Stimulated activated naive CD4-positive, alpha-beta T cell (primary cell): Measurements from ENCODE around the gene ADGRV1.
"Not testable (repeated sequence)": the region's sequence is repeated elsewhere in the genome, so short reads cannot be mapped to it uniquely, and the experiment has no call there.

Source experiments
- DNase-seq, 6 experiments: peaks; one replicate each; lab custom pipeline; 2025; lab: John Stamatoyannopoulos, UW

ADGRV1 gene

DNA sequence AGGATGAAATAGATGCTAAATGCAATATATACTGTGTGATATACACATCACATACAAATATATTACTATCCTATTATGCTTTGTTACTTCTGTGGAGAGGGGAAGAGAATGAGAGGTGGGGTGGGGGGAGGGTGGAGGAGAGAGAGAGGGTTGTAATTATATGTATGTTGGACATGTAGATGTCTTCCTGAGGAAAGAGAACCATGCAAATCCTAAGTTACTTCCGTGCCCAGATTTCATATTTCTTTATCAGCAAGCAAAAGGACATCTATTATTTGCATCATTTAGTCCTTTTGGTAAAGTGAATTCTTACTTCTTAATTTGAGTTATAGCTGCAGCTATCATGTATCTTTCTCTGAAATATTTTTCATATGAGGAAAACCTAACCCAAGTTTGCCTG is 187.5 kb downstream of the ADGRV1 start:
- no peak for DNase-seq

DNA sequence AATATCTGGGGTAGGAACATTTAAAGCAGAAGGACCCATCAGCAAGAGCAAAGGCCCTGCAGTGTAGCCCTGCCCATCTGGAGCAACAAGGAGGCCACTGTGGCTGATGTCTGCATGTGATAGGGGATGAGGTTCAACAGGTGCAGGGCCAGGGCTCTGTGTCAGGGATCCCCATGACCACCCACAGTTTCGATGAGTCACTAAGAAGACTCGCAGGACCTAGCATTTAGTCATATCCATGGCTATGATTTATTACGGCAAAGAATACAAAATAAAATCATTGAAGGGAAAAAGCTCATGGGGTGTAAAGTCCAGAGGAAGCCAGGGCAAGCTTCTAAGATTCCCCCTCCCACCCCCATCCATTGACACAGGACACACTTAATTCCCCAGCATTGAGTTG is 188.6 kb downstream of the ADGRV1 start:
- no peak for DNase-seq

DNA sequence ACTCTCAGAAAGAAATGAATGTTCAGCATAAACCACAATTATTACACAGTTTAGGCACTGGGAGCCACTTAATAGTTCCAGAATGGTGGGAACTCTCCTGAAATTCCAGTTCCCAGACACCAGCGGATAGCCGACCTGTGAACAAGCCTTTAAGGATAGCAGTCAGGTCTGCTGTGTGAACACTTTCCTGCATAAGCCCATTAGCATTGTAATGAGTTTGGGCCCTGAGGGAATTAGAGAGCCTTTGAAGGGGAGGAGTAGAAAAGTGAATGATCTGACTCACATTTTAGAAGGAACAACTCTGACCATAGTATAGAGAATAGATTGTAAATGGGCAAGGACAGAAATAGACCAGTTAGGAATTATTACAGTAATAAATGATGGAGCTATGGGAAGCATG is 189.1 kb downstream of the ADGRV1 start:
- DNase-seq: no peak

DNA sequence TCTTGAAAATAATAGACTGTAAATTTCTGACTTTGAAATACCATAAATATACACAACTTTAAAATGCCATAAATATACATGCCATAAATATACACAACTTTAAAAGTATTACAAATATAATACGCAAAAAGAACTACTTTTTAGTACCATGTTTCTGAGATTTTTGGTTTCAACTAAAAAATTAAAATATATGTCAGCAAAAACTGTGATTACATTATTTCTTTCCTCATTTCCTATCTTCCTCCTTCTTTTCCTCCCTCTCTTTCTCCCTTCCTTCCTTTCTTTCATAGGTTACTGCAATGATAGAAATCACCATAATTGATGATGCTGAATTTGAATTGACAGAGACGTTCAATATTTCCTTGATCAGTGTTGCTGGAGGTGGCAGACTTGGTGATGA is 200.5 kb downstream of the ADGRV1 start:
- DNase-seq: no peak

DNA sequence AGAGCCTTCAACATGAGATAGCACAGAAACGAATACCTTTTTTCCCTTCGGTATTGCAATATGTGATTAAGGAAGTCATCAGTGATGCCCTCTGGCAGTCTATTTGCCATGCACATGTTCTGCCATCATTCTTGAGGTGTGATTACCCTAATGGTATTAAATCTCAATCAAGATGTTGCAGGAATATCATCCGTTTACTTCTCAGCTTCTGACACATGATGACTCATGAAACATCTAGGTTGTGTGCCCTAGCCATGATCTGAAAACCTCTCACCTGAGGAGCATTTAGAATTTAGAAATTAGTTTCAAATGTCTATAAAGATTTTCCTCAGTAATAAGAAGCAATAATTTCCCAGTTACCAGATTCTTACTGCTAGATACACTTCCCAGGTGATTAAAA is 209.1 kb downstream of the ADGRV1 start:
- DNase-seq: no peak

DNA sequence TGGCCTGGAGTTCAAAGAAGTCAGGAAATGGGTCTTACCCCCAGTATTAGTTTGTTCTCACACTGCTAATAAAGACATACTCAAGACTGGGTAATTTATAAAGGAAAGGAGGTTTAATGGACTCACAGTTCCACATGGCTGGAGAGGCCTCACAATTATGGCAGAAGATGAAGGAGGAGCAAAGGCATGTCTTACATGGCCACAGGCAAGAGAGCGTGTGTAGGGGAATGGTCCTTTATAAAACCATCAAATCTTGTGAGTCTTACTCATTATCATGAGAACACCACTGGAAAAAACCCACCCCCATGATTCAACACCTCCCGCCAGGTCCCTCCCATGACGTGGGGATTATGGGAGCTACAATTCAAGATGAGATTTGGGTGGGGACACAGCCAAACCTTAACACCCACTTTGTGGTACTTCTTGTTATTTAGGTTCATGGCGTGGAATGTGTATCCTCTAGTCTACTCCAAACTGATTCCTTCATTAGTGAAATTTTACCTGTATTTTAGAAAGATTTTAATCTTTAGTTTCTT is 211.5 kb downstream of the ADGRV1 start:
- DNase-seq: not testable (repeated sequence)

DNA sequence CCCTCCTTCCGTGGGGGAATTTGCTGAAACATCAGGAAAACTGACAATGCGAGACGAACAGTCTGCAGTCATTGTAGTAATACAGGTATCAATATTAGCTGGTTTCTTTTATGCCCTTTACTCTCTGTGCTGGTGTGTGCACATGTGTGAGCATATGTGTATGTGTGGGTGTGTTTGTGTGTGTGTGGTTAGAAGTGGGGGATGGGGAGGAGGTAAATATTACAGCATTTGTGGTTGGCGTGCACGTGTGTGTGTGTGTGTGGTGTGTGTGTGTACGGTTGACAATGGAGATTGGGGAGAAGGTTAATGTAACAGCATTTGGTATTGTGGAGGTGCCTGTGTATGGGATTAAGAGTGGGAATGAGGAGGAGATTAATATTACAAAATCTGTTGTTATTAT is 219.4 kb downstream of the ADGRV1 start:
- no peak for DNase-seq

DNA sequence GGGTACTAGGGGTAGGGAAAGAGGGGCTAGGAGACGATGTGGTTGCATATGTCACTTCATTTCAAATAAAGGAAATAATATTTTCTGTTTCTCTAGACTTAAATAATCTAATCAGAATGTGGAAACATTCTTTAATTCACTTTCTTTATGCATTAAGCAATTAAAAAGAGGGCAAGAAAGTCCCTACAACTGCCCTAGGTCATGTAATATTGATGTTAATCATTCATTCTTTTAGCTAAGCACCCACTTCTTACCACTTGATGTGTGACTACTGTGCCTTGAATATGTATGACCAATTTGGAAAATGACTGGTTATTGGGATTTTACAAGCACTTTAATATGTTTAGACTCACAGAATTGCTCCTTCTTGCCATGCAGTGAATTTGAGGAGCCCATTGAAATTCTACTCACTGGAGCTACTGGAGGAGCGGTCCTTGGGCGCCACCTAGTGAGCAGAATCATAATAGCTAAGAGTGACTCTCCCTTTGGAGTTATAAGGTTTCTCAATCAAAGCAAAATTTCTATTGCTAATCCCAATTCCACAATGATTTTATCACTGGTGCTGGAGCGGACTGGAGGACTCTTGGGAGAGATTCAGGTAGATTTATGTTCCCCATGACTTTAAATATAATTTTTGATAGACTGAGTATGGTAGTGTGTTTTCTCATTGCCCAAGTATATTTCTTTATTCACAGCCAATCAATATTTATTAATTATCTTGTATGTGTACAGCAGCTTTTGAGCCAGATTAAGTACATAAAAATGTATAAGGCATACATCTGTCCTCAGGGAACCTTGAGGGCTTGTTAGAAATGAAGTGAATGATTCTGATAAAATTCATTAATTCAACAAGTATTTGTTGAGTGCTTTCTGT is 225.1 kb downstream of the ADGRV1 start:
- DNase-seq: peak; percentile 20 to 70 (median 45)

DNA sequence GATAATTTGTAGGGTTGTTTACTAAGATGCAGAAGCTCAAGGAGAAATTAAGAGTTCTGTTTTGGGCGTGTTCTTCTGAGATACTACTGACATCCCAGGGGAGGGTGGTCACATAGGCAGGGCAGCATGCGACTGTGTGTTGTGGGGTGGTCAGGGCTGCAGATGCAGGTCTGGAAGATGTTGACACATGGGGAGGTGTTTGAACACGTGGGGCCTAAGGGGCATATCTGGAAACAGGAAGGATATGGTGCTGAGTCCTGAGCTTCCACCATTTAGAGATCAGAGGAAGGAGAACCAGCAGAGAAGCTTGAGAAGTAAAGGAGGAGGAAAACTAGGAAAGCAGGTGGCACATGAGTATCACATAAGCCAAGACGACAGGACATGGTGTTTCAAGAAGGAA is 228.2 kb downstream of the ADGRV1 start:
- no peak for DNase-seq

DNA sequence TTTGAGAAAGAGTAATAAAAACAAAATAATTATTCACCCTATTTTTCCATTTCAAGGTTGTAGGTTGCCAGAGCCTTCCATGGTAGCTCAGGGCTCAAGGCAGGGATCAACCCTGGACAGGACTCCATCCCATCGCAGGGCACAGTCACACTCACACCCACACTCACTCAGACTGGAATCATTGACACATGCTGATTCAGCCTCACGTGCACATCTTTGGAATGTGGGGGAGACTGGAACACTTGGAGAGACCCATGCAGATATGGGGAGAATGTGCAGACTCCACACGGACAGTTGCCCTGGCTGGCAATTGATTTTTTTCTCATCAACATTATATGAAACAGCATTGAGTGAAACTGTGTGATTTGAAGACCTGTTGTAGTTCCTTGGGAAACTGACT is 234.1 kb downstream of the ADGRV1 start:
- DNase-seq: no peak

DNA sequence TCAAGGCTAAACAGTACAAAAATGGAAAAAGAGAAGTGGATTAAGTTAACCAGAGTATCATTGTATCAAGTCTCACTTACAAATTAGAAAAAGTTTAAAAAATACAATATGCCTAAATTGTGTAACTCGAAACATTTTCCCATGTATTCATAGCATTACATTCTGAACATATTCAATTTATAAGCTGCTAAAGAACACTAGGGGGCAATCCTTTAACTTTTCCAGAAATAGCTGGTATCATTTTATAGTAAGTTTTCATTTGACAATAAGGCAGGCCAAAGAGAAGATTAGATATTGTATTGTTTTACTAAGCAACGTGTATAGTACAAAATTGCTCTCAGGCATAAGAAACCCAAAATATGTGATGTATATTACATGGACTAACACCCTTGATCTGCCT is 234.6 kb downstream of the ADGRV1 start:
- no peak for DNase-seq

DNA sequence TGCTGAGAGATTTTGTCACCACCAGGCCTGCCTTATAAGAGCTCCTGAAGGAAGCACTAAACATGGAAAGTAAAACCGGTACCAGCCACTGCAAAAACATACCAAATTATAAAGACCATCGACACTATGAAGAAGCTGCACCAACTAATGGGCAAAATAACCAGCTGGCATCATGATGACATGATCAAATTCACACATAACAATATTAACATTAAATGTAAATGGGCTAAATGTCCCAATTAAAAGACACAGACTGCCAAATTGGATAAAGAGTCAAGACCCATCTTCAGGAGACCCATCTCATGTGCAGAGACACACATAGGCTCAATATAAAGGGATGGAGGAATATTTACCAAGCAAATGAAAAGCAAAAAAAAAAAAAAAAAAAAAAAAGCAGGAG is 238.3 kb downstream of the ADGRV1 start:
- not testable (repeated sequence) for DNase-seq

DNA sequence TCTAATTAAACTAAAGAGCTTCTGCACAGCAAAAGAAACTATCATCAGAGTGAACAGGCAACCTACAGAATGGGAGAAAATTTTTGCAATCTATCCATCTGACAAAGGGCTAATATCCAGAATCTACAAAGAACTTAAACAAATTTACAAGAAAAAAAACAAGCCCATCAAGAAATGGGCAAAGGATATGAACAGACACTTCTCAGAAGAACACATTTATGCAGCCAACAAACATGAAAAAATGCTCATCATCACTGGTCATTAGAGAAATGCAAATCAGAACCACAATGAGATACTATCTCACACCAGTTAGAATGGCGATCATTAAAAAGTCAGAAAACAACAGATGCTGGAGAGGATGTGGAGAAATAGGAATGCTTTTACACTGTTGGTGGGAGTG is 241.5 kb downstream of the ADGRV1 start:
- not testable (repeated sequence) for DNase-seq

DNA sequence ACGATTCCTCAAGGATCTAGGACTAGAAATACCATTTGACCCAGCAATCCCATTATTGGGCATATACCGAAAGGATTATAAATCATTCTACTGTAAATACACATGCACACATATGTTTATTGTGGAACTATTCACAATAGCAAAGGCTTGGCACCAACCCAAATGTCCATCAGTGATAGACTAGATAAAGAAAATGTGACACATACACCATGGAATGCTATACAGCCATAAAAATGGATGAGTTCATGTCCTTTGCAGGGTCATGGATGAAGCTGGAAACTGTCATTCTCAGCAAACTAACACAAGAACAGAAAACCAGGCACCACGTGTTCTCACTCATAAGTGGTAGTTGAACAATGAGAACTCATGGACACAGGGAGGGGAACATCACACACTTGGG is 241.9 kb downstream of the ADGRV1 start:
- not testable (repeated sequence) for DNase-seq

DNA sequence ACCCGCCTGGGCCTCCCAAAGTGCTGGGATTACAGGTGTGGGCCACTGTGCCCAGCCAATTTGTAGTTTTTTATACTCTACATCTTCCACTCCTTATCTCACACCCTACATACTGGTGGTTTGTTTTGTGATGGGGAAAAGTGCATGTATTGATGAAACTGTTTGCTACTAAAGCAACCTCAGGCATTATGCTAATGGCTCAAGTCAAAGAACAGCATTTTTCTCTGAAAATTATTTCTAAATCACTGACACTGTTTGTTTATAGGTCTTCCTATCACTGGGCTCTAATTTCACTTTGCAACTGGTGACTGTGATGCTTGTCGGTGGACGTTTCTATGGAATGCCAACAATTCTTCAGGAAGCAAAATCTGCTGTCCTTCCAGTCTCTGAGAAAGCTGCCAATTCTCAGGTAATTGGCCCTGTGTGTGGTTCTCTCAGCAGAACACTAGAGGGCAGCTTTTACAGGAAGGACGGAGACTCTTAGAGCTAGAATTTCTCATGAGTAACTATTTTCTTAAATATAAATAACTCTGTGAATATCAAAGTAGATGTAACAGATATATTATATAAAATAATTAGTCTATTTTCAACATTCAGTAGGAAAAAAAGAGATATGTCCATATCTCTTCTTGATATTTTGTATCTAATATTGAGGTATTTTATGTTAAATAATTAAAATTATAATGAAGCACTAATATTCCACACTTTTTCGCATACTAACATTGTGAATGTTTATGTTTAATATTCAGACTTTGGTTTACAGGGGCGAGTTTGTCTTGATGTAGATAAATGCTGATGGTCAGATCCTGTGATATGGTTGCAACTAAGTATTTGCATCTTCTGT is 244.1 kb downstream of the ADGRV1 start:
- DNase-seq: peak in 1 of 6 experiments; percentile 9

DNA sequence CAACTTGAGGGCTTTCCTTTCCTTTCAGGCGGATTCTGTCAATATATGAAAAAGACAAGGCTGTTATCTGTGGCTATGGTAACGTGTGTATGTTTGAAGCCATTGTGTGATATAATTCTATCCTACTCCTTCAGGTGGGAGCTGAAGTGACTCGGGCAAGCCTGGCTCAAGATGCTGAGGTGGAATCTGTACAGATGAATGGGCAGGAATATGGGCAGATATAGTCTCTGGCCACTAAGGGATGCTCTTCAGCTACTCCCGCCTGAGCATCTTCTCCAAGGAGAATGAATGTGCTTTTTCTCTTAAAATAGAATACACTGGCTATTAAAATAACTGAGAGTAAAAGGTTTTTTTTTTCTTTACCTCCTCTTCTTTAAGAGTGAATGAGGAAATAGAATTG is 244.8 kb downstream of the ADGRV1 start:
- DNase-seq: no peak

DNA sequence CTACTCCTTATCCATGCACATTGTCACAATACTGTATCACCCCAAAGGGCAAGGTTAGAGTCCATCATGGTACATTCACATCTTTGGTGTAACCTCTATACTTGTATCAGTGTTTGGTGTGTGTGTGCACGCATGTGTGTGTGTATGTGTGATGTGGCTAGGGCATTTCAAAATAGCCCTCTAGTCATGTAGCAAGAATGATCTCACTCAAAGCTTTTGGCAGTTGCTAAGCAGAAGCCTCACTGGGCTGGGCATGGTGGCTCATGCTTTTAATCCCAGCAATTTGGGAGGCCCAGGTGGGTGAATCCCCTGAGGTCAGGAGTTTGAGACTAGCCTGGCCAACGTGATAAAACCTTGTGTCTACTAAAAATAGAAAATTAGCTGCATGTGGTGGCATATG is 245.3 kb downstream of the ADGRV1 start:
- no peak for DNase-seq

DNA sequence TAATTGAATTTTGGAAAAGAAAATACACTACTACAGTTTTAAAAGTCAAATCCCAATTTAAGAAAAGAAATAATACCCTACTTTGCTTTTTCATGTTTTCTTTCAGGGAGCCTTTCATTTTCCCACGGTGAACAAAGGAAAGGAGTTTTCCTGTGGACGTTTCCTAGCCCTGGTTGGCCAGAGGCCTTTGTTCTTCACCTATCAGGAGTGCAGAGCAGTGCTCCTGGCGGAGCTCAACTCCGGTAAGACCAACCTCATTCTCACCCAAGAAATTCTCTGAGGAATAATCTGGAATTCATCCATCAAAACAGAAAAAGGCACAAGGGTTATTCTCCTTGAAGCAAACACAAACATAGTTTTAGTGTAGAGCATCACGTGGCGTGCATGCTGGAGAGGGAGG is 248.9 kb downstream of the ADGRV1 start:
- no peak for DNase-seq

DNA sequence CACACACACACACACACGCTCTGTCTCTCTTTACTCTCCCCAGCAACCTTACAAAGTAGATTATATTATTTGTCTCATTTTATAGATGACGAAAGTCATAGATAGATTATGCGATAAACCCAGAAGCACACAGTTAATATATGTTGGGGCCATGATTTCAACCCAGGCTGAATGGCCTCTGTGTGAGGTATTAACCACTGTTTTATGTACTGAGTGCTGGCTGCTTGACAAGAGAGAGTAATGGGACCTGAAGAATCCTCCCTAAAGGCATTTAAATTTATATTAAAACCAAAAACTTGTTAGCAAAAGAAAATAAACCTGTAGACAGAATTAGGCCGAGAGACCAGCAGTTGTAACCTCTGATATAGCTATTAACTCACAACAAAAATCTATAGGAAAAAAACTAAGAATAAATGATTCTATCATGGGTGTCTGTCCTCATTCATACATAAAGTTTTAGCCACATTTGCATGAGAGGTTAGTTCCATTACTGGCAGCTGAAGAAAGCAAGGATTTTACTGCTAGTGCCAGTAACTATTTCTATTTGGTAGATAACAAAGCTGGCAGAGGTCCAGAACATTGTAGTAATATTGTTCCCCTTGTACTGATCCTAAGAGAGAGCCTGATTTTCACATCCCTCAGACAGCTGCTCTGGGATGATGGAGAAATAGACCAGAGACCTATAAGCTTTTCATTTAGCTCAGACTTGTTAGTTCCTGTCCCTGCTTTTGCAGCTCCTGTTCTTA is 250.9 kb downstream of the ADGRV1 start:
- DNase-seq: no peak

DNA sequence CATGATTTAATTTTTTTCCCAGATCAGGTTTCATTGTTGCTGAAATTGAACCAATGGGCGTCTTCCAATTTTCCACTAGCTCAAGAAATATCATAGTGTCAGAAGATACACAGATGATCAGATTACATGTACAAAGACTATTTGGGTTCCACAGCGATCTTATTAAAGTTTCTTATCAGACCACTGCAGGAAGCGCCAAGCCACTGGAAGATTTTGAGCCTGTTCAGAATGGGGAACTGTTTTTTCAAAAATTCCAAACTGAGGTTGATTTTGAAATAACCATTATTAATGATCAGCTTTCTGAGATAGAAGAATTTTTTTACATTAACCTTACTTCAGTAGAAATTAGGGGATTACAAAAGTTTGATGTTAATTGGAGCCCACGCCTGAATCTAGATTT is 251.6 kb downstream of the ADGRV1 start:
- no peak for DNase-seq

DNA sequence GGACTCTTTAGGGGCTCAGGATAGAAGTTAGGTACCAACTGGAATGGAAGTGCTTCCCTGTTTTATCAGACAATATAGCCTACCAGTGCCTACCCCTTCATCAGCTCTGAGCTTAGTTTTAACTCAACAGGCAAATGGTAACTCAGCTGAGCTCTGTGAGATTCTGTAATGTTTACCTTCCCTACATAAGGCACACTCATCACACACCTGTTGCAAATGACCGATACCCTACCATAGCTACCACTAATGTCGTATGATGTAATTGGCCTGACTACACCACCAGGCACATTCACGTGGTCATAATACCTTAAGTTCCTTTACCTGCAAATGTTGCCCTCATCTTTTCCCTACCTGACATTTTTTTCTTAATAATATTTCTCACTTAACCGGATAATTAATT is 254.8 kb downstream of the ADGRV1 start:
- DNase-seq: no peak

DNA sequence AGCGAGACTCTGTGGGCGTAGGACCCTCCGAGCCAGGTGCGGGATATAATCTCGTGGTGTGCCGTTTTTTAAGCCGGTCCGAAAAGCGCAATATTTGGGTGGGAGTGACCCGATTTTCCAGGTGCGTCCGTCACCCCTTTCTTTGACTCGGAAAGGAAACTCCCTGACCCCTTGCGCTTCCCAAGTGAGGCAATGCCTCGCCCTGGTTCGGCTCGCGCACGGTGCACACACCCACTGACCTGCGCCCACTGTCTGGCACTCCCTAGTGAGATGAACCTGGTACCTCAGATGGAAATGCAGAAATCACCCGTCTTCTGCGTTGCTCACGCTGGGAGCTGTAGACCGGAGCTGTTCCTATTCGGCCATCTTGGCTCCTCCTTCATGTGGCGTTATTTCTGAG is 263.5 kb downstream of the ADGRV1 start:
- not testable (repeated sequence) for DNase-seq
